Measurements from ENCODE around the gene LRRC36. TPM values are rescaled to one million over a fixed set of nuclear protein-coding genes. Genes with fewer than 3 reads are reported as not detected.

Gene LRRC36
- total RNA-seq, 1 experiment from 2014 or later, result not detected

DNA sequence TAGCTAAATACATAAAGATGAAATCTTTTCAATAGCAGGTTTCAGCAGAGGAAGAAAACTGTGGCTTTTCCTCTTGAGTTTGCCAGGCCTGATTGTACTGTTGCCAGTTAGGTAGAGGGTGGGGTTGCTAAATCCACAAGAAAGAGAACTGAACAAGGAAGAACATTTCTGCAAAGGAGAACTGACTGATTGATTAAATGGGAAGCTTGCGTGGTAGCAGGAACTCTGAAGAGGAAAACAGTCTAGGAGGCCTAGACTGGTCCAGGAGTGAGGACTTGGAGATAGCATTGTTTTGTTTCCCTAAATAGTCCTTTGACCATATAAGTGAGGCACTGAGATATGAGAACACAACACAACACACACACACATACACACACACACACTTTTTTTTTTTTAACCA lies 18.8 kb downstream of the LRRC36 start:
- no peak overlapping the region; the same call in 1 of the 2 replicates for H3K9ac ChIP-seq (ENCODE audit: low read length)
- ATAC-seq (peak; percentile 48), DNase-seq (peak; percentile 24)
- ChIA-PET POLR2A (ENCODE audit: unreplicated experiment) (interaction anchor here (0.6 kb wide), 1 partner anchor 294 kb away, joined by 16 read pairs; no protein-coding TSS in a partner anchor), CTCF (no interaction called here)
- H4K20me1 ChIP-seq (ENCODE audit: low read length), result no peaks in the 10 kb centered on the region
- H2AFZ ChIP-seq (ENCODE audit: low read length), result no peak overlapping the region
- no peaks in the 10 kb centered on the region for H3K9me2 ChIP-seq (replicated peaks; ENCODE audit: low read length)
- no peaks in the 10 kb centered on the region for H3K79me2 ChIP-seq (ENCODE audit: low read length)
- peak overlapping the region; percentile 60 for H3K27ac ChIP-seq (ENCODE audit: low read length)
- no peak overlapping the region for H3K4me3 ChIP-seq (ENCODE audit: low read length)
- H3K36me3 ChIP-seq (ENCODE audit: low read depth, low read length), result no peaks in the 10 kb centered on the region
- H3F3A ChIP-seq (ENCODE audit: low read length, unreplicated experiment), result no peaks in the 10 kb centered on the region
- no peaks in the 10 kb centered on the region for H3K9me3 ChIP-seq (ENCODE audit: low read length)
- TF ChIP-seq EZH2 (IDR thresholded peaks at IDR 0.05; ENCODE audit: low read length, unreplicated experiment), result no peak
- no peak for TF ChIP-seq EZH2phosphoT487 (IDR thresholded peaks at IDR 0.05; ENCODE audit: borderline replicate concordance, low read length)
- intact Hi-C loops (cut with micrococcal nuclease), result loop anchor here (5.0 to 10.0 kb wide), 2 partner anchors 49 to 68 kb away; partner anchors contain the start of genes PLEKHG4 and TPPP3
- peaks cover 25% of the 10 kb centered on the region for H3K4me1 ChIP-seq (ENCODE audit: insufficient read depth, low read length)
- BruUV-seq (replicated peaks), result no TSS peak
- no peaks in the 10 kb centered on the region for H3K27me3 ChIP-seq (ENCODE audit: low read length)
- H3K4me2 ChIP-seq (ENCODE audit: low read length), result peak overlapping the region; percentile 52

DNA sequence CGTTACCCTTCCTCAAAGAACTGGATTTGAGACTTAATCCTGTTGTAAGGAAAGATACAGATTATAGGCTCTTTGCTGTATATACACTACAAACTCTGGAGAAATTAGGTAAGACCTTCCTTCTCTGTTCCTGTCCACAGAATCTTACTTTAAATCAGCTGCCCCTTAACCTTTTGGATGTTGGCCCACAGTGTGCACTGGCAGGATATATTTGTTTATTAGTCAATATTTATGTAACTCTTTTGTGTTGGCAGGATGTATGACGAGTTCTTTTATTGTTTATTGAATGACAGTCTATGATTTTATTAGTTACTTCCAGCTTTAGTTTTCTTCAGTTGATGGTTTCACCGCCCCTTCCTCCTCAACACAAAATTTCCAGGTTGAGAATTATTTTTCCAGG lies 19.7 kb downstream of the LRRC36 start:
- Histone ChIP-seq H3K9me3 (ENCODE audit: low read length) (no peaks in the 10 kb centered on the region), H3K9ac (ENCODE audit: low read length) (peak overlapping the region; percentile 21), H2AFZ (ENCODE audit: low read length) (no peak overlapping the region), H3K9me2 (replicated peaks; ENCODE audit: low read length) (no peaks in the 10 kb centered on the region), H3K4me3 (ENCODE audit: low read length) (no peak overlapping the region), H3K27ac (ENCODE audit: low read length) (peak overlapping the region; percentile 60), H3K36me3 (ENCODE audit: low read depth, low read length) (no peaks in the 10 kb centered on the region), H3K27me3 (ENCODE audit: low read length) (no peaks in the 10 kb centered on the region), H3K4me1 (ENCODE audit: insufficient read depth, low read length) (peaks cover 25% of the 10 kb centered on the region), H3K4me2 (ENCODE audit: low read length) (peak overlapping the region; percentile 52), H4K20me1 (ENCODE audit: low read length) (no peaks in the 10 kb centered on the region), H3K79me2 (ENCODE audit: low read length) (no peaks in the 10 kb centered on the region), H3F3A (ENCODE audit: low read length, unreplicated experiment) (no peaks in the 10 kb centered on the region)
- peak; percentile 68 for ATAC-seq
- TF ChIP-seq, protein P1, sequence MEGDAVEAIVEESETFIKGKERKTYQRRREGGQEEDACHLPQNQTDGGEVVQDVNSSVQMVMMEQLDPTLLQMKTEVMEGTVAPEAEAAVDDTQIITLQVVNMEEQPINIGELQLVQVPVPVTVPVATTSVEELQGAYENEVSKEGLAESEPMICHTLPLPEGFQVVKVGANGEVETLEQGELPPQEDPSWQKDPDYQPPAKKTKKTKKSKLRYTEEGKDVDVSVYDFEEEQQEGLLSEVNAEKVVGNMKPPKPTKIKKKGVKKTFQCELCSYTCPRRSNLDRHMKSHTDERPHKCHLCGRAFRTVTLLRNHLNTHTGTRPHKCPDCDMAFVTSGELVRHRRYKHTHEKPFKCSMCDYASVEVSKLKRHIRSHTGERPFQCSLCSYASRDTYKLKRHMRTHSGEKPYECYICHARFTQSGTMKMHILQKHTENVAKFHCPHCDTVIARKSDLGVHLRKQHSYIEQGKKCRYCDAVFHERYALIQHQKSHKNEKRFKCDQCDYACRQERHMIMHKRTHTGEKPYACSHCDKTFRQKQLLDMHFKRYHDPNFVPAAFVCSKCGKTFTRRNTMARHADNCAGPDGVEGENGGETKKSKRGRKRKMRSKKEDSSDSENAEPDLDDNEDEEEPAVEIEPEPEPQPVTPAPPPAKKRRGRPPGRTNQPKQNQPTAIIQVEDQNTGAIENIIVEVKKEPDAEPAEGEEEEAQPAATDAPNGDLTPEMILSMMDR (conservative IDR thresholded peaks at IDR 0.05; ENCODE audit: low read depth, low read length), result no peak
- no peak for TF ChIP-seq EZH2 (IDR thresholded peaks at IDR 0.05; ENCODE audit: low read length, unreplicated experiment)
- TF ChIP-seq EZH2phosphoT487 (IDR thresholded peaks at IDR 0.05; ENCODE audit: borderline replicate concordance, low read length), result no peak
- ChIA-PET CTCF (no interaction called here), POLR2A (ENCODE audit: unreplicated experiment) (no interaction called here)
- intact Hi-C loops (cut with micrococcal nuclease), result loop anchor here (2.0 to 10.0 kb wide), 3 partner anchors 18 to 69 kb away; partner anchors contain the start of genes PLEKHG4 and TPPP3
- DNase-seq, result peak; percentile 90
- no TSS peak for BruUV-seq (replicated peaks)

DNA sequence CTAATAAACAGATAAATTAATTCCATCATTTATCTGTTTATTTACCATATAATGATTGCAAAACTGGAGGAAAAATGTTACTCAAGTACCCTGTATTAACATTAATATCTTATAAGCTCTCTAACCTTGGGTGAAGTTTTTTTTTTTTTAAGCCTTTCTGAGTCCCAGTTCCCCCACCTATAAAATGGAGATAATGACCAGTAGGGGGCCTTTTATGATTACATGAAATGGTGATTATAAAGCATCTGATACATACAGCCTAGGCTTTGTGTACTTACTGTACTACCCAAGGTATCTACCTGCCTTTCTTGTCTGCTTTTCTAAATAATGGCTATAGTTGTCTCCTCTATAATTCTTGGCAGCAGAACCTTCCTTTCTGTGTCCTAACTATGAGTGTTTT lies 22.6 kb downstream of the LRRC36 start:
- peak; percentile 37; the same call in 1 of the 2 replicates for ATAC-seq
- TF ChIP-seq EZH2 (IDR thresholded peaks at IDR 0.05; ENCODE audit: low read length, unreplicated experiment) (no peak), EZH2phosphoT487 (IDR thresholded peaks at IDR 0.05; ENCODE audit: borderline replicate concordance, low read length) (no peak)
- TF ChIP-seq, protein P1 (conservative IDR thresholded peaks at IDR 0.05; ENCODE audit: low read depth, low read length), result peak; percentile 60
- no TSS peak for BruUV-seq (replicated peaks)
- no peak overlapping the region for H3K9ac ChIP-seq (ENCODE audit: low read length)
- H3K9me2 ChIP-seq (replicated peaks; ENCODE audit: low read length), result no peaks in the 10 kb centered on the region
- H2AFZ ChIP-seq (ENCODE audit: low read length), result no peak overlapping the region
- H3K27ac ChIP-seq (ENCODE audit: low read length), result no peak overlapping the region
- DNase-seq, result peak; percentile 61
- no peaks in the 10 kb centered on the region for H3K79me2 ChIP-seq (ENCODE audit: low read length)
- intact Hi-C loops (cut with micrococcal nuclease), result loop anchor here (5.0 to 10.0 kb wide), 2 partner anchors 46 to 72 kb away; partner anchors contain the start of genes PLEKHG4 and TPPP3
- POLR2A ChIA-PET (ENCODE audit: unreplicated experiment), result no interaction called here
- H3K36me3 ChIP-seq (ENCODE audit: low read depth, low read length), result no peaks in the 10 kb centered on the region
- no peaks in the 10 kb centered on the region for H3K27me3 ChIP-seq (ENCODE audit: low read length)
- H3K4me3 ChIP-seq (ENCODE audit: low read length), result no peak overlapping the region
- H4K20me1 ChIP-seq (ENCODE audit: low read length), result no peaks in the 10 kb centered on the region
- CTCF ChIA-PET, result interaction anchor here (0.6 to 1.2 kb wide), 2 partner anchors 51 to 305 kb away, joined by 4 to 5 read pairs; no protein-coding TSS in a partner anchor
- H3K9me3 ChIP-seq (ENCODE audit: low read length), result no peaks in the 10 kb centered on the region
- no peak overlapping the region for H3K4me2 ChIP-seq (ENCODE audit: low read length)
- no peaks in the 10 kb centered on the region for H3F3A ChIP-seq (ENCODE audit: low read length, unreplicated experiment)
- peaks cover 25% of the 10 kb centered on the region for H3K4me1 ChIP-seq (ENCODE audit: insufficient read depth, low read length)

Measured in PC-3 (cell line).